Gastrocnemius medialis (tissue), 4 donors: ENCODE data around the gene DHX8. TPM values are rescaled to one million over a fixed set of nuclear protein-coding genes. Genes with fewer than 3 reads are reported as not detected.
A peak's percentile ranks its signal among the peaks of the same experiment; 100 is the strongest.

Experiments used
- ATAC-seq, 2 donors: fragments of 150-250 bp; one replicate each; pipeline ENCODE4 v1.9.1; 2016
- DNase-seq, 2 donors: peaks; one replicate each; pipeline ENCODE4 v3.0.0-alpha.2; 2019
- H3K27ac ChIP-seq, 4 donors: fragments of 200-600 bp; sonication (generic); 1 replicate in 1 of 4; 2 replicates in 3 of 4; pipeline ENCODE4 v1.5.1; 2016 to 2018; ENCODE audit warnings: mild to moderate bottlenecking in 2 of 4, moderate library complexity in 1 of 4
- H3K27me3 ChIP-seq, 3 donors: fragments of 200-600 bp; sonication (generic) in 2 of 3; 1 replicate in 1 of 3; 2 replicates in 2 of 3; pipeline versions ENCODE4 v1.5.1 to v1.6.0; 2016 to 2019; ENCODE audit warnings: mild to moderate bottlenecking in 1 of 3, moderate library complexity in 1 of 3
- H3K36me3 ChIP-seq, 2 donors: fragments of 200-600 bp; sonication (generic) in 1 of 2; one replicate each; pipeline ENCODE4 v1.5.1; 2017 to 2018
- H3K4me1 ChIP-seq, 2 donors: fragments of 200-600 bp; sonication (generic) in 1 of 2; one replicate each; pipeline ENCODE4 v1.5.1; 2016 to 2017; ENCODE audit warnings: mild to moderate bottlenecking in 2 of 2
- H3K4me3 ChIP-seq, 4 donors: fragments of 200-600 bp; sonication (generic) in 3 of 4; 1 replicate in 1 of 4; 2 replicates in 3 of 4; pipeline ENCODE4 v1.5.1; 2016 to 2019; ENCODE audit warnings: mild to moderate bottlenecking in 2 of 4
- H3K9me3 ChIP-seq, 3 donors: fragments of 200-600 bp; sonication (generic) in 2 of 3; 1 replicate in 1 of 3; 2 replicates in 2 of 3; pipeline ENCODE4 v1.5.1; 2016 to 2019
- CTCF ChIP-seq, 5 experiments: fragments of 450-650 bp in 3 of 5; fragments of 200-600 bp in 2 of 5; sonication (generic) in 2 of 5; IDR thresholded peaks in 4 of 5; conservative IDR thresholded peaks in 1 of 5; 1 replicate in 4 of 5; 2 replicates in 1 of 5; pipeline ENCODE4 v1.5.1; 2016 to 2019; ENCODE audit warnings: antibody characterized with exemption in 5 of 5, mild to moderate bottlenecking in 3 of 5, moderate library complexity in 3 of 5
- POLR2A ChIP-seq, 2 donors: fragments of 450-650 bp; IDR thresholded peaks; one replicate each; pipeline ENCODE4 v1.6.1; 2017; ENCODE audit warnings: antibody characterized with exemption in 2 of 2, mild to moderate bottlenecking in 2 of 2, moderate library complexity in 2 of 2
- in situ Hi-C, 4 donors: fragments of 200-750 bp; cut with MboI; loops; one replicate each; pipeline versions ENCODE4 v1.15.0 to v1.8.0; 2017; ENCODE audit warnings: low sequenced_read_pairs in 4 of 4
- intact Hi-C: fragments of 100-400 bp; cut with DNase I; formaldehyde crosslinking; loops from one replicate; pipeline ENCODE4 v1.15.1; 2023; ENCODE audit warnings: low total_unique reads
- total RNA-seq, 4 donors: library from RNA; depleted of rRNA; stranded (reverse); fragments of >200 nt; gene quantifications; one replicate each; pipeline versions ENCODE4 v1.1.0 to v1.2.3, GENCODE V29; 2016

Gene DHX8
- total RNA-seq, 4 donors from 2014 or later = 24.0 to 30.3 (median 27.2) TPM

DNA sequence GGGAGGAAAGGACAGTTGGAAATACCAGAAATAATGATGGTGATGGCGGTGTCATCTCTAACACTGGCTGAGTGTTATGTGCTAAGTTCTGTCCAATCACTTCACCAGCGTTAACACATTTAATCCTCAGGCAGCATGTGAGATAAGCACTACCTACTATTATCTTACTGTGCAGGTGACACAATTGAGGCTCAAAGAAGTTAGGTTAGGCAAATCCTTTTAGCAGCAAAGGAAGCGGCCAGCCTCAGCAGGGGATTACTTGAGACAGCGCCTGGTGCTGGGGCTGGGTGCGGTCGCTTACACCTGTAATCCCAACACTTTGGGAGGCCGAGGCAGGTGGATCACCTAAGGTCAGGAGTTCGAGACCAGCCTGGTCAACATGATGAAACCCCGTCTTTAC lies 18.7 kb upstream of the DHX8 start:
- no peak overlapping the region for H3K27ac ChIP-seq
- H3K9me3 ChIP-seq = no peaks in the 10 kb centered on the region
- intact Hi-C loops = no loop called here
- no peak for ATAC-seq
- H3K36me3 ChIP-seq = no peaks in the 10 kb centered on the region
- in situ Hi-C loops = no loop called here
- H3K4me3 ChIP-seq = no peak overlapping the region
- H3K4me1 ChIP-seq = peaks cover 0 to 13% of the 10 kb centered on the region in 2 donors
- no peaks in the 10 kb centered on the region for H3K27me3 ChIP-seq
- TF ChIP-seq POLR2A (IDR thresholded peaks at IDR 0.05) (no peak), CTCF (IDR thresholded peaks at IDR 0.05 in 4 of 5, conservative IDR thresholded peaks at IDR 0.05 in 1 of 5) (no peak)
- no peak for DNase-seq

DNA sequence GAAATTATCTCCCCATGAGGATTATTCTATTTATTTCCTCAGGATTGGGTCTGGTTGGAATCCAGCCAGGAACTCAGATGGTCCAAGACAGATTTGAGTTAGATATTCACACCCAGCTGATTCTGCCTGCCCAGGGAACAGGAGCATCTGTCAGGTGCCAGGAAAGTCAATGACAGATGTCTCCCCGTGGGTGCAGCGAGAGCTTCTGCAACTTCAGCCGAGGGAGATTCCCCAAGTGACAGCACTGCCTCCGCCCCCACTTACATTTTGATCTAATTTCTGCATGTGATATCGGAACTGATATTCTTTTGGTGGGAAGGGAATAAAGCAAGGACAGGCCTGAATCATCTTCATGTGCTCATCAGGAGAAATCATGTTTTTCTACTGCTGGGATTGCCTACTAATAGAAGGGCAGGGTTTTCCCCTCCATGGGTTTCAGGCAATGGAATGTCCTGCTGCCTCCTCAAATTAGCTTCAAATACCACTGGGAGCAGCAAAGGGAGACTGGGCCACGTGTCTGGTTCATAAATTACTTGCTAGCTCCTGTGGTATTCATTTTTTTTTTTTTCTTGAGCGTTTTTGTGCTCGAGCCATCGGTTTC lies 15.7 kb upstream of the DHX8 start:
- peak in 1 of 2 donors; percentile 34 for DNase-seq

GRCh38 chr17:43468691-43469139 lies 15.1 kb upstream of the DHX8 start:
- Histone ChIP-seq H3K4me1 (peaks cover 0 to 13% of the 10 kb centered on the region in 2 donors), H3K27ac (no peak overlapping the region), H3K4me3 (no peak overlapping the region), H3K27me3 (no peaks in the 10 kb centered on the region), H3K9me3 (no peaks in the 10 kb centered on the region), H3K36me3 (no peaks in the 10 kb centered on the region)
- intact Hi-C loops = no loop called here
- ATAC-seq (no peak), DNase-seq (no peak)
- TF ChIP-seq POLR2A (IDR thresholded peaks at IDR 0.05) = no peak
- TF ChIP-seq CTCF (IDR thresholded peaks at IDR 0.05 in 4 of 5, conservative IDR thresholded peaks at IDR 0.05 in 1 of 5) = no peak
- in situ Hi-C loops = no loop called here

More for the DNA sequence above, 15.7 kb upstream of the DHX8 start:
- ATAC-seq = peak; percentile 21 to 69
- H3K4me3 ChIP-seq = no peak overlapping the region
- intact Hi-C loops = no loop called here
- H3K4me1 ChIP-seq = peaks cover 0 to 13% of the 10 kb centered on the region in 2 donors
- no peaks in the 10 kb centered on the region for H3K9me3 ChIP-seq
- H3K27ac ChIP-seq = no peak overlapping the region
- H3K36me3 ChIP-seq = no peaks in the 10 kb centered on the region
- in situ Hi-C loops = no loop called here
- H3K27me3 ChIP-seq = no peaks in the 10 kb centered on the region
- no peak for TF ChIP-seq POLR2A (IDR thresholded peaks at IDR 0.05)
- TF ChIP-seq CTCF (IDR thresholded peaks at IDR 0.05 in 4 of 5, conservative IDR thresholded peaks at IDR 0.05 in 1 of 5) = no peak

GRCh38 chr17:43469145-43469544 lies 14.6 kb upstream of the DHX8 start:
- ATAC-seq = no peak
- Histone ChIP-seq H3K27me3 (no peaks in the 10 kb centered on the region), H3K36me3 (no peaks in the 10 kb centered on the region), H3K4me1 (peaks cover 0 to 13% of the 10 kb centered on the region in 2 donors), H3K9me3 (no peaks in the 10 kb centered on the region), H3K4me3 (no peak overlapping the region), H3K27ac (no peak overlapping the region)
- no peak for TF ChIP-seq CTCF (IDR thresholded peaks at IDR 0.05 in 4 of 5, conservative IDR thresholded peaks at IDR 0.05 in 1 of 5)
- no peak for TF ChIP-seq POLR2A (IDR thresholded peaks at IDR 0.05)
- DNase-seq = no peak
- intact Hi-C loops (no loop called here), in situ Hi-C loops (no loop called here)
